Upper lobe of left lung (tissue), 4 donors: ENCODE data around the gene YAP1.

Experiments
- CTCF ChIP-seq, 6 experiments: fragments of 450-650 bp in 4 of 6; fragments of 200-600 bp in 2 of 6; sonication (generic) in 2 of 6; IDR thresholded peaks; one replicate each; pipeline ENCODE4 v1.5.1; 2016 to 2019; ENCODE audit warnings: antibody characterized with exemption in 6 of 6
- EP300 ChIP-seq, 4 donors: sonication (generic); formaldehyde crosslinking; IDR thresholded peaks; one replicate each; pipeline ENCODE4 v1.5.1; 2017; ENCODE audit warnings: antibody characterized with exemption in 4 of 4, control low read depth in 2 of 4
- POLR2AphosphoS5 ChIP-seq, 2 donors: sonication (generic); formaldehyde crosslinking; IDR thresholded peaks; one replicate each; pipeline ENCODE4 v1.5.1; 2017; ENCODE audit warnings: antibody characterized with exemption in 2 of 2

DNA sequence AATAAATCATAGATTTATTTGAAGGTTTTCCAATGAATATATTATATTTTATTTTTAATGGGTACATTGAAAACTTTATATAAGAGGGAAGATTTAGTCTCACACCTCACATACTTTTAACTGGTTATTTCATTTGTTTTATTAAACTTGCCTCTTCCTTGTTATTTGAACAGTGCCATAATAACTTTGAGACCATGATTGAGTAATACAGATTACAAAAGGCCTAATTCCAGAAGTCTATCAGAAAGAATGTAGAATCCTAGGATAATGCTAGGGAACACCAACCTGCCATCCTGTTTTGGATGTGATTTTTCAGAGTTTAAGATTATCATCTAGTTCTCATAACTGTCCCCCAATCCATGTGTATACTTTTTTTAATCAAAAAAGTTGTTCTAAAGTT, 104.4 kb downstream of the YAP1 start:
- TF ChIP-seq CTCF (IDR thresholded peaks at IDR 0.05) (no peak), POLR2AphosphoS5 (IDR thresholded peaks at IDR 0.05) (no peak), EP300 (IDR thresholded peaks at IDR 0.05) (no peak)
